ENCODE data around the gene SPATA17. TPM values are rescaled to one million over a fixed set of nuclear protein-coding genes. Genes with fewer than 3 reads are reported as not detected.
A peak's percentile ranks its signal among the peaks of the same experiment; 100 is the strongest.

Gene SPATA17
- total RNA-seq, 1 donor: 1.8 TPM

- TF ChIP-seq, protein P1, sequence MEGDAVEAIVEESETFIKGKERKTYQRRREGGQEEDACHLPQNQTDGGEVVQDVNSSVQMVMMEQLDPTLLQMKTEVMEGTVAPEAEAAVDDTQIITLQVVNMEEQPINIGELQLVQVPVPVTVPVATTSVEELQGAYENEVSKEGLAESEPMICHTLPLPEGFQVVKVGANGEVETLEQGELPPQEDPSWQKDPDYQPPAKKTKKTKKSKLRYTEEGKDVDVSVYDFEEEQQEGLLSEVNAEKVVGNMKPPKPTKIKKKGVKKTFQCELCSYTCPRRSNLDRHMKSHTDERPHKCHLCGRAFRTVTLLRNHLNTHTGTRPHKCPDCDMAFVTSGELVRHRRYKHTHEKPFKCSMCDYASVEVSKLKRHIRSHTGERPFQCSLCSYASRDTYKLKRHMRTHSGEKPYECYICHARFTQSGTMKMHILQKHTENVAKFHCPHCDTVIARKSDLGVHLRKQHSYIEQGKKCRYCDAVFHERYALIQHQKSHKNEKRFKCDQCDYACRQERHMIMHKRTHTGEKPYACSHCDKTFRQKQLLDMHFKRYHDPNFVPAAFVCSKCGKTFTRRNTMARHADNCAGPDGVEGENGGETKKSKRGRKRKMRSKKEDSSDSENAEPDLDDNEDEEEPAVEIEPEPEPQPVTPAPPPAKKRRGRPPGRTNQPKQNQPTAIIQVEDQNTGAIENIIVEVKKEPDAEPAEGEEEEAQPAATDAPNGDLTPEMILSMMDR (IDR thresholded peaks at IDR 0.05; ENCODE audit: insufficient read depth, low read length): no peak
- no peak overlapping the region for H3K4me3 ChIP-seq (ENCODE audit: low read depth, low read length)
- DNase-seq (ENCODE audit: low read depth): no peak
Measured at GRCh38 chr1:217867446-217867995, 236.4 kb downstream of the SPATA17 start.

DNA sequence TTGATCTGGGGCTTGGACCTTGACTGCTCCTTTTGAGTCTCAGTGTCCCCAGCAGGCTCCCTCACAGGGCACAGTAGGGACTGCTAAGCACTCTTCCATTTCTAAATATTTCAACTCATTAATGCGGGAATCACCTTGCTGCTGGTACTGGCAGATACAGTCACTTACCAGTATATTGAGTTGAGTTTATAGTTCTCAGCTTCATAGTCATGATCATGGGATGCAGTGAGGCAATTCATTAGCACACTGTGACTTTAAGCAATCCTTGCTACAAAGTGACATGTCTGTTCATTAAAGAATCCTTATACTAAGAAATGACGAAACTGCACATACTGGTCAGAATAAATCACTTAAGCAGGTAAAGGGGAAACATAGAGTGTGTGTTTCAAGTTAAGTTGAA lies 240.8 kb downstream of the SPATA17 start:
- TF ChIP-seq, protein P1 (IDR thresholded peaks at IDR 0.05; ENCODE audit: insufficient read depth, low read length): no peak
- no peak overlapping the region for H3K4me3 ChIP-seq (ENCODE audit: low read depth, low read length)
- DNase-seq (ENCODE audit: low read depth): no peak

- no peak overlapping the region for H3K4me3 ChIP-seq (ENCODE audit: low read depth, low read length)
- no peak for DNase-seq (ENCODE audit: low read depth)
- TF ChIP-seq, protein P1 (IDR thresholded peaks at IDR 0.05; ENCODE audit: insufficient read depth, low read length): no peak
Measured at GRCh38 chr1:217875229-217875628, 244.1 kb downstream of the SPATA17 start.

- TF ChIP-seq, protein P1 (IDR thresholded peaks at IDR 0.05; ENCODE audit: insufficient read depth, low read length): no peak
- no peak for DNase-seq (ENCODE audit: low read depth)
- no peak overlapping the region for H3K4me3 ChIP-seq (ENCODE audit: low read depth, low read length)
Measured at GRCh38 chr1:217876401-217876800, 245.3 kb downstream of the SPATA17 start.

DNA sequence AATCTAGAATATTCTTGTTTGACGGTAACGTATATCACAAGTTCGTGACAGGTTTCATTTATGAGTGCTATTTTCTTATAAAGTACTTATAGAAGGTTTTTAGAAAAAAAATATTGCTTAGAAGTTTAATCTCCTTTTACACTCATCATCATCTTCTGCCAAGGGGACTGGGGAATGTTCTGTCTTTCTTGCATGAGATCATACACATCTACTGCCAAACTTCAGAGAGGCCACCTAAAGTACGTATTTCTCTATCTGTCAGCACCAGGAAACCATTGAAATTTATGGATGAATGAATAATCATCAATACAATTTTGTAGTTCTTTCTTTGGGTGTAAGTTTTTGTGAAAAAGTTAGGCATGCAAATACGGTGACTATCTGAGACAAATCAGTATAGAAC lies 245.8 kb downstream of the SPATA17 start:
- TF ChIP-seq, protein P1 (IDR thresholded peaks at IDR 0.05; ENCODE audit: insufficient read depth, low read length): no peak
- no peak for DNase-seq (ENCODE audit: low read depth)
- H3K4me3 ChIP-seq (ENCODE audit: low read depth, low read length): no peak overlapping the region

GRCh38 chr1:217881131-217881543 lies 250.0 kb downstream of the SPATA17 start:
- no peak overlapping the region for H3K4me3 ChIP-seq (ENCODE audit: low read depth, low read length)
- TF ChIP-seq, protein P1 (IDR thresholded peaks at IDR 0.05; ENCODE audit: insufficient read depth, low read length): no peak
- DNase-seq (ENCODE audit: low read depth): peak; percentile 54

Data from fibroblast of the aortic adventitia (primary cell).